Measurements from ENCODE around the gene MKRN1.
"Not testable (repeated sequence)": the region's sequence is repeated elsewhere in the genome, so short reads cannot be mapped to it uniquely, and the experiment has no call there.

MKRN1 gene

DNA sequence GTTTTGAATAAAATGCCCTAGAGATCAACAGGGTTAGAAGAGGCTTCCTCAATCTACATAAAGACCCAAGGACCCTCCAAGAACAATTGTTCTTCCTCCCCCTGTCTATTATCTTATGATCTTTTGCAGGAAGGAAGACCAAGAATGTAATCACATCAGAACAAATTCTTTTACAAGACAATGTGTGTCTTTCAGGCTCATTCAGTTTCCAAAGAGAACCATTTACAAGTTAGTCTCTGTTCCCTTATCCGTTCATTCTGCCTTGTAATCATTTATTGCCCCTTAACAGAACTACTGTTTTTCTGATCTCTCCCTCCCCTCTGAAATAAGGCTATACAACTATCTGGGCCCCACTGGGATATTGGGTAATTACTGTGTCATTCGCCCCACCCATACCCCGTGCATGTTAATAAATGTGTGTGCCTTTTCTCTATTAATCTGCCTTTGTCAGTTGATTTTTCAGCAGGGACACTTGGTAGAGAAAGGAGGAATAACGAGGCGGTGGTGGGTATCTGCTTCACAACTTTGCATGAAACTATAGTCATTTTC, 5.7 kb upstream of the MKRN1 start:
- DNase-seq (ENCODE audit: low spot score): no peak

DNA sequence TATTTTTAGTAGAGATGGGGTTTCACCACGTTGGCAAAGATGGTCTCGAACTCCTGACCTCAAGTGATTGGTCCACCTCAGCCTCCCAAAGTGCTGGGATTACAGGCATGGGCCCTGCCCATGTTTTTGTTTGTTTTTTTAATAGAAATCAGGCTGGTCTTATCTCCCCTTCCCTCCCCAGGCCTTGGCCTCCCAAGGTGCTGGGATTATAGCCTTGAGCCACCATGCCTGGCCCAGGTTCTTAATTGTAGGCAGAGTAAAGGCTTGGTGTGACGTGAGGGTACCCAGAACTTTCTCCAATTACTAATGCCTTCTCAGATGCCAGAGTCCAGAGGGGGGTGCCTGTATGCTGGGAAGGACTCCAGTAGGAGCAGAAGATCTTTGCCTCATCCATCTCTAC, 5.2 kb upstream of the MKRN1 start:
- no peak for DNase-seq (ENCODE audit: low spot score)

- no peak for DNase-seq (ENCODE audit: low spot score)
Measured at GRCh38 chr7:140479739-140480084, 407 bp upstream of the MKRN1 start.

DNA sequence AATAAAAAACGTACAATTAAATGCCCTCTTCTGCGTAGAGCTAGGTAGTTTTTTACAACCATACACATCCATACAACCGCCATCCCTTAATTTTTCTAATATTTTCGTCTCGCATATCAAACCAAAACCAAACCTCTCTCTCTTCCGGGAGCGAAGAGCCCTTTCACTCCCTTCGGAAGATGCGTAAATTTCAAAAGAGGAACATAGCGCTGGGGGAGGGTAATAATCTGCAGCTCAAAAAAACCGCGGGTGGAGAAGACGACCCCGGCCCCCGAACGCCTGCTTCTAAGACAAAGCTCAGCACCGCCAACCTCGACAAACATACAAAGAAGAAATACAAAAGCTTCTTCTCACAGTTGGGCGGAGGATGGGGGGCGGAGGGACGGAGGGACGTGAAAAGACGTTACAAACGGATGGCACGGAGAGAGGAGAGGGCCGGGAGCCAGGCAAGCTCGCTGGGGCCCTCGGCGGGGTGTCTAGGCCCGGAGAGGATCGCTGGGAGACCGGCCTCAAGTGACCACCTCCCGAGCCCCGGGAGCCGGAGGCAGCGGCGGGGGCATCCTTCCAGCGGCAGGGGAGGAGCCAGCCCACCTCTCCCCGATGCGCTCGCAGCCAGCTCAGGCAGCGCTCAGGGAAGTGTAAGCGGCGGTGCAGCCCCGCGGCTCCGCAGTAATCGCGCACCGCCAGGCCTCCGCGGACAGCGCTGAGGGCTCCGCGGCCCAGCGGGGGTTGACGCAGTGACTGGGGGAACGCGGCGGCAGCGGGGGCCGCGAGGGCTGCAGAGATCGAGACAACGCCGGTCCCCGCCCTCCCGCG, 851 bp downstream of the MKRN1 start:
- DNase-seq (ENCODE audit: low spot score): peak; percentile 22

- DNase-seq (ENCODE audit: low spot score): no peak
Measured at GRCh38 chr7:140476698-140477261, 2.5 kb downstream of the MKRN1 start.

DNA sequence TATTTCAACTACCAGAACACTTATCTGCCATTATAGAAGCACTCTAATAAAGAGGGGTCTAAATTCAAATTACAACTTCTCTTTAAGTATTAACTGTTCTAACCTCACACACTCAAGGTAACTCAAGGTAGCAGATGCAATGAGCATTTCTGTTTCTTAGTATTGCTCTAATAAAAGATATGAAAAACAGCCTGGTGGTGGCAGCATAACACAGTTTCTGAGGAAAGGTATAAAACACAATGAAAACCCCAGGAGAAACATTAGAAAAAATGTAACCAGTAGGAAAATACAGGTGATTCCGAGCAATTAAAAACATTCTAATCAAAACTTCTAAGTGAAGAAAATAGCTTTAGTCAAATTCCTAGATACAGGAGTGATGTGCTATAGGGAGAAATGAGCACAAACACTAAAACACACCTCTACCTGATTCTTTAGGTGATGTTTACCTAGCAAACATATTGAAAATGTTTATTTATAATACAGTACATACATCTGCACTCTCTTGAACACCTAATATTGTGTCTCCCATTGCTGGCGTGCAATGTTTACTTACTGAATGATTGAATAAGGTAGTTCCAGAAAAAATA, 3.5 kb downstream of the MKRN1 start:
- peak; percentile 25 for DNase-seq (ENCODE audit: low spot score)

DNA sequence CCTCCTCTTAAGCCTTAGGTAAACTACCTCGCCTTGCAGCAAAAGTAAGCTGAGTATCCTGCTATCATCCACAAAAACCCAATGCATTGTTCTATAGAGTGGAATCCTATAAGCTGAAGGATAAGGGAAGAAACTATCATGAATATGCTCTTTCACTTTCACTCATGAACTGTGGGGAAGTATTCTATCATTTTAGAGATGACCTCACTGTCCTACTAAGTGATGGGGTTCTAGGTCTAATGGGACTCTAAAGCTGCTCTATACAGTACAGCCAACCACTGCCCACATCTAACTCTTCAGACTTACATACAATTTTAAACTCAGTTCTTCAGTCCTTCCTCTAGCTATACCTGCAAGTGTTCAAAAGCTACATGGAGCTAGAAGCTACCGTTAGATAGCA, 16.2 kb downstream of the MKRN1 start:
- no peak for DNase-seq (ENCODE audit: low spot score)

- no peak for DNase-seq (ENCODE audit: low spot score)
Measured at GRCh38 chr7:140458916-140459315, 20.4 kb downstream of the MKRN1 start.

DNA sequence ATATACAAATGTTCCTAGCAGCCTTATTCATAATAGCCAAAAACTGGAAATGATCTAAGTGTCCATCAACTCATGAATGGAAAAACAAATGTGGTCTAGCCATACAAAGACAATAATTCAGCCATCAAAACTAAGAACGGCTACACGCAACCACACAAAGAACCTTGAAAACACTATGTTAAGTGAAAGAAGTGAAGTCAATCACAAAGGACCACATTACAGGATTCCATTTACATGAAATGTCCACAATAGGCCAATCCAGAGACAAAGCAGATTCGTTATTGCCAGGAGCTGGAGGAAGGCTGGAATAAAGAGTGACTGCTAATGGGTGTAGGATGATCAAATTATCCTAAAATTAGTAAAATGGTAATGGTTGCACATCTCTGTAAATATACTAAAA, 21.1 kb downstream of the MKRN1 start:
- DNase-seq (ENCODE audit: low spot score): no peak

- no peak for DNase-seq (ENCODE audit: low spot score)
Measured at GRCh38 chr7:140456551-140457051, 22.7 kb downstream of the MKRN1 start.

GRCh38 chr7:140455743-140456142, 23.6 kb downstream of the MKRN1 start:
- DNase-seq (ENCODE audit: low spot score): no peak

GRCh38 chr7:140454657-140455015, 24.7 kb downstream of the MKRN1 start:
- no peak for DNase-seq (ENCODE audit: low spot score)

GRCh38 chr7:140453785-140454656, 25.3 kb downstream of the MKRN1 start:
- not testable (repeated sequence) for DNase-seq (ENCODE audit: low spot score)

- no peak for DNase-seq (ENCODE audit: low spot score)
Measured at GRCh38 chr7:140453273-140453672, 26.0 kb downstream of the MKRN1 start.

GRCh38 chr7:140451716-140452115, 27.6 kb downstream of the MKRN1 start:
- DNase-seq (ENCODE audit: low spot score): no peak

- no peak for DNase-seq (ENCODE audit: low spot score)
Measured at GRCh38 chr7:140448781-140449480, 30.4 kb downstream of the MKRN1 start.

DNA sequence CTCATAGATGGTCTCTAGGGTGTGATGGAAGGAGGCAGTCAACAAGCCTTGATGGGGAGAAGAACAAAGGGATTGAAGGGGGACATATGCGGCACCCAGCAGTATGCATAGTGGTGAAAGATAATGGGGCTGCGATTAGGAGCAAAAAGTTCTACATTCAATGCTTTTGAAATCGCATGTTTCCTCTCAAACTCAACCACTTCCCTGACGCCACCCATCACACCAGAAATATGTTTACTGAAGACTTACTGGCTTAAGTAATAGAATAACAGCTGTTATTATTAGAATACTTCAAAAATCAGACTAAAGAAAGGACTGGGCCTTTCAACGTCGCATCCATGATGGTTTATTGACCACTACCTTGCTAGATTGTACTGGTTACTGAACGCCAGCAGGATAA, 31.5 kb downstream of the MKRN1 start:
- DNase-seq (ENCODE audit: low spot score): no peak

DNA sequence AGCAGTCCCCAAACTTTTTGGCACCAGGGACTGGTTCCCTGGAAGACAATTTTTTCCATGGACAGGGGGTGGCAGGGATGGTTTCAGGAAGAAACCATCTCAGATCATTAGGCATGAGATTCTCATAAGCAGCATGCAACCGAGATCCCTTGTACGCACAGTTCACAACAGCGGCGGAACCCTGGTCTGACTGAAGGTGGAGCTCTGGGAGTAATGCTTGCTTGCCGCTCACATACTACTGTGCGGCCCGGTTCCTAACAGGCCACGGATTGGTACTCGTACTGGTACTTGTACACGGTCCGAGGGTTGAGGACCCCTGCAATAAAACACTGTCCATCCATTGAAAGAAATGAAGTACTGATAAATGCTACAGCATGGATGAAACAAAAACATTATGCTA, 32.8 kb downstream of the MKRN1 start:
- no peak for DNase-seq (ENCODE audit: low spot score)

GRCh38 chr7:140441519-140441918, 37.8 kb downstream of the MKRN1 start:
- DNase-seq (ENCODE audit: low spot score): no peak

GRCh38 chr7:140440593-140440992, 38.7 kb downstream of the MKRN1 start:
- DNase-seq (ENCODE audit: low spot score): no peak

DNA sequence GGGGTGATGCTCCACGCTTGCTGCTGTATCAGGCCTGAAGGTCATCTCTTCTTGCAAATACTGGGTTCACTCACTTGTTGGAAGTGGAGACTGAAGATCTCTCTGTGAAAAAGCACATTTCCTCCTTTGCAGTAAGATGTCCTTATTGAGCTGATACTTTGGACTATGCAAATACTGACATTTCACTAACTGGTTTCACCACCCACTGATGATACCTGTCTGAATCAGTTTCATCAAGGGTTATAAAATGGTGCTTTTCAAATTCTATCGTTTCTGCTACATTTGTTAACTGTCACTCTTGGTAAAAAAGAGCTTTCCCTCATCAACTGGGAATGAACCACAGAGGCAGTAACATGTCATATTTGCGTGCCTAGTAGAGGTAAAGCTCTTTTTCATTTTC, 39.9 kb downstream of the MKRN1 start:
- DNase-seq (ENCODE audit: low spot score): no peak
